ENCODE measurements around the gene PRR12. TPM values are rescaled to one million over a fixed set of nuclear protein-coding genes. Genes with fewer than 3 reads are reported as not detected.

The PRR12 gene
- total and polyA plus RNA-seq, 9 of the 15 experiments (the other 6 are each of a cell fraction or from before 2014, with no cell fraction given): 0.01 to 21.1 (median 0.98) TPM

DNA sequence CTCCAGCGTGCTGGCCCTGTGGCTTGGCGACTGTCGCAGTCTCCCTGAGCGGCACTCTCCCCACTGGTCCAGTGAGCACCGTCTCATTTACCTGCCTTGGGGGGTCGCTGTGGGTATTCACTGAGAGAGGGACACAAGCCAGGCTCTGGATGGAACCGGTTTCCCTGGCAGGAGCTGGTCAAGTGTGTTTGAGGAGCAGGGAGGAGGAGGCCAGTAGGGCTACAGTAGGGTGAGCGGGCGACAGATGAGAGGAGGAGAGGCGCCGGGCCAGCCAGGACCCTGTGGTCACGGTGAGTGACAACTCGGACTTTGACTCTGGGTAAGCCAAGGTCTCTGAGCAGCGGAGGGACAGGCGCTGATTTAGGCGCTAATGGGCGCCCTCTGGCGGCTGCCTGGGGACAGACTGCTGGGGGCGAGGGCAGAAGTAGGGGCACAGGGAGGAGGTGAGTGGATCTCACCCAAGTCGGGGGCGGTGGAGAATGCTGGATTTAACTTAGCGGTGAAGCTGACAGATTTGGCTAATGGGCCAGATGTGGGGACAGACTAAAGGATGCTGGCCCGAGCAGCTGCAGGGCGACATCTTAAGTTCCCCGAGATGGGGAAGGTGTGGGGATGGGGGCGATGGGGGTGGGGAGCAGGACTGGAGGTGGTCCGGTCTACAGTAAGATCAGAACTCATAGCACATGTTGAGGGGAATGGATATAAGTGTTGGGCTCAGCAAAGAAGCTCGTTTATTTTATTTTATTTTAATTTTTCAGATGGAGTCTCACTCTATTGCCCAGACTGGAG lies 81.3 kb downstream of the PRR12 start (continued):
- TF ChIP-seq TFE3 (CRISPR knock-in tag; IDR thresholded peaks at IDR 0.05): no peak
- TF ChIP-seq LEF1 (IDR thresholded peaks at IDR 0.05): peak; percentile 54; the same call in 1 of the 2 replicates
- 0 out of 2 replicates have a peak, but pooled peaks have one; percentile 17 for TF ChIP-seq MTA1 (IDR thresholded peaks at IDR 0.05; ENCODE audit: borderline replicate concordance)
- no peak for TF ChIP-seq ZKSCAN8 (CRISPR knock-in tag; IDR thresholded peaks at IDR 0.05)
- peak; percentile 34; the same call in 1 of the 2 replicates for TF ChIP-seq TOE1 (IDR thresholded peaks at IDR 0.05; ENCODE audit: borderline replicate concordance)
- no peak for TF ChIP-seq TOE1 (CRISPR knock-in tag; IDR thresholded peaks at IDR 0.05; ENCODE audit: borderline replicate concordance, low read depth)
- TF ChIP-seq PBX2 (CRISPR knock-in tag; IDR thresholded peaks at IDR 0.05; ENCODE audit: low read depth): peak; percentile 61
- peak; percentile 80 for TF ChIP-seq PBX2 (tag; conservative IDR thresholded peaks at IDR 0.05; ENCODE audit: low read depth)
- peak; percentile 94 for TF ChIP-seq XRCC5 (IDR thresholded peaks at IDR 0.05; ENCODE audit: low read depth, low read length)
- TF ChIP-seq PKNOX1 (IDR thresholded peaks at IDR 0.05): peak; percentile 96
- peak; percentile 65 for TF ChIP-seq RB1 (IDR thresholded peaks at IDR 0.05; ENCODE audit: low read depth)
- TF ChIP-seq MAZ (CRISPR knock-in tag; conservative IDR thresholded peaks at IDR 0.05 in 1 of 2, IDR thresholded peaks at IDR 0.05 in 1 of 2): peak; percentile 63 to 87
- TF ChIP-seq KDM4B (IDR thresholded peaks at IDR 0.05; ENCODE audit: borderline replicate concordance in 2 of 2, low read depth in 1 of 2): 0 out of 4 replicates have a peak, but pooled peaks of 1 of the 2 experiments have one; percentile 36
- TF ChIP-seq C11orf30 (IDR thresholded peaks at IDR 0.05; ENCODE audit: low read depth): no peak
- TF ChIP-seq FOXK2 (conservative IDR thresholded peaks at IDR 0.05 in 1 of 2, IDR thresholded peaks at IDR 0.05 in 1 of 2; ENCODE audit: low read depth in 2 of 2): peak in 1 of 2 experiments; percentile 62; a peak in 1 of 4 replicates
- TF ChIP-seq, protein P1, sequence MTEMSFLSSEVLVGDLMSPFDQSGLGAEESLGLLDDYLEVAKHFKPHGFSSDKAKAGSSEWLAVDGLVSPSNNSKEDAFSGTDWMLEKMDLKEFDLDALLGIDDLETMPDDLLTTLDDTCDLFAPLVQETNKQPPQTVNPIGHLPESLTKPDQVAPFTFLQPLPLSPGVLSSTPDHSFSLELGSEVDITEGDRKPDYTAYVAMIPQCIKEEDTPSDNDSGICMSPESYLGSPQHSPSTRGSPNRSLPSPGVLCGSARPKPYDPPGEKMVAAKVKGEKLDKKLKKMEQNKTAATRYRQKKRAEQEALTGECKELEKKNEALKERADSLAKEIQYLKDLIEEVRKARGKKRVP (CRISPR knock-in tag; IDR thresholded peaks at IDR 0.05): peak; percentile 48; the same call in 1 of the 2 replicates
- TF ChIP-seq ZNF408 (CRISPR knock-in tag; IDR thresholded peaks at IDR 0.05; ENCODE audit: low read depth): no peak
- peak; percentile 69; the same call in 1 of the 2 replicates for TF ChIP-seq ZEB2 (IDR thresholded peaks at IDR 0.05)
- peak; percentile 28; the same call in 1 of the 2 replicates for TF ChIP-seq ERF (CRISPR knock-in tag; IDR thresholded peaks at IDR 0.05)
- peak; percentile 67 for TF ChIP-seq TRIM28 (IDR thresholded peaks at IDR 0.05)

Data from K562 (cell line).